HPDE6-E6E7 (cell line): ENCODE results near the gene CTBP2.

Source experiments
- DNase-seq: peaks from one replicate; pipeline ENCODE4 v3.0.0; 2011; ENCODE audit warnings: missing footprints; ENCODE audit errors: extremely low spot score

Gene CTBP2

GRCh38 chr10:125144693-125145623 is 15.4 kb downstream of the CTBP2 start:
- DNase-seq, result no peak

DNA sequence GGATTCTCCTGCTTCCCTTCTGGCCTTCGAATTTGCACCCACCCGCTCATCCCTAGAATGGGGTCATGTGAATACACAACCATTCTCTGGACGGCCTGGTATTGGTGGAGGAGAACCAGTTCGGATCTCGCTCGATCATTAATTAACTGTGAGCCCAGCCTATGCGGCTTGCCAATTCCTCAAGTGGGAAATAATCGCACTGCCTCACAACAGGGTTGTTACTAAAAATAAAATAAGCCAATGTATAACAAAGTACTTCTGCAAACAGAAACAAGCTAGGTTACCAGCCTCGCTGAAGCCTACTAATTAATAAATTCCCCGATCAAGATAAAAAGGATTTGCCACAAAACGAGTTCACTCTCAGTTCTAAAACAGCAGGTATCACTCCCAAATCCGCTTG is 16.2 kb downstream of the CTBP2 start:
- no peak for DNase-seq

- no peak for DNase-seq
Observed at GRCh38 chr10:125142946-125143345, 17.4 kb downstream of the CTBP2 start.

- DNase-seq, result no peak
Observed at GRCh38 chr10:125141860-125142484, 18.4 kb downstream of the CTBP2 start.

- no peak for DNase-seq
Observed at GRCh38 chr10:125141150-125141859, 19.1 kb downstream of the CTBP2 start.

- no peak for DNase-seq
Observed at GRCh38 chr10:125140151-125140550, 20.2 kb downstream of the CTBP2 start.

GRCh38 chr10:125137601-125138438 is 22.5 kb downstream of the CTBP2 start:
- no peak for DNase-seq

DNA sequence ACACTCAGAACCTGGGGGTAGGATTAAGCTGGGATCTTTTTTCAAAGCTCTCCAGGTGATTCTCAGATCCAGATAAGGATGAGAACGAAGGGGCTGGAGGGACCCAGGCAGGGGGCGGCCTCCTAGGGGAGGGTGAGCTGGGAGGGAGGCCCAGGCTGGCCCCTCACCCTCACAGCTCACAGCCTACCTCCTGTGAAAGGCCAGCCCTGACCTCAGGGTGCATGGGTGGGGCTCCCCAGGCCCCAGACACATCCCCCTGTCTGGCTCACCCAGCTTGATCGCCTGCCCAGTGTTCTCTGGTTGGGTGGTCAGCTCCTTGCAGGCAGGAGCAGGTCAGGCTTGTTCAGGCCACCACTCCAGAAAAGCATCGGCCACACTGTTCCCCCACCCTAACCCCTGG is 24.3 kb downstream of the CTBP2 start:
- no peak for DNase-seq

GRCh38 chr10:125135771-125136035 is 24.7 kb downstream of the CTBP2 start:
- DNase-seq, result no peak

DNA sequence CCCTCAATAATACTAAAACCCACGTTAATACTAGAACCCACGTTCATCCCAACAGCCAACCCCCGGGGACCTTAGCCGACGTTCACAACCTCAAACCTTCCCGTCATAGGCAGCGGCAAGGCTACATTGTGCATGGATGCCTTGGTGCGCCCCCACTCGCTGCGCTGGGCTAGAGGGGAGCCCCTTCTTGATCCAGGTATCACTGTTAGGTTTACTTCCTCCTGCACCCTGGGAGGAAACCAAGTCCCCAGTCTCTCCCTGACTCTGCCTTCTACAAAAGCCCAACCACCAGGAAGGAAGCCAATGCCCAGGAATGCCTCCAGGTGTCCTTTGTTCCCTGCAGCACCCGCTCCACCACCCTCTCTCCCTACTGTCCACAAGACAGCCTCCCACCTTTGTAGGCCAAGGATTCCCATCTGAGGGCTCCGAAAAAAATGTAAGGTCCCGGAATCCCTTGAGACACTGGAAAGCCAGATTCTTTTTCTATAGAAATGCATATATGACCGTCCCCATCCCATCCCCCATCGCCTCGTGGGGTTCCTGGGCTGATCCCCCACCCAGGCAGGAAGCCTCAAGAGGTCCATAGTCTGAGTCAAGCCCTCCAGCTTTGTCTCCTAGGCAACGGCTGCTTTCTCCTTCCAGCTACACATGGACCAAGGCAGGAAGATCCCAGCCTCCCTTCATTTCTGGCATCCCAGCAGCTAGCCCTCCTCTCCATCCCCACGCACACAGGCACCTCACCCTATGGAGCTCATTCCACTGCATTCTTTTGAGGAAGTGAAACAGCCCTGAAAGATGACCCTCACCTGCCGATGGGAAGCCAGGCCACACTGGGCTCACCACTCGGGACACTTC is 25.2 kb downstream of the CTBP2 start:
- DNase-seq, result no peak

- no peak for DNase-seq
Observed at GRCh38 chr10:125134483-125134848, 25.9 kb downstream of the CTBP2 start.

DNA sequence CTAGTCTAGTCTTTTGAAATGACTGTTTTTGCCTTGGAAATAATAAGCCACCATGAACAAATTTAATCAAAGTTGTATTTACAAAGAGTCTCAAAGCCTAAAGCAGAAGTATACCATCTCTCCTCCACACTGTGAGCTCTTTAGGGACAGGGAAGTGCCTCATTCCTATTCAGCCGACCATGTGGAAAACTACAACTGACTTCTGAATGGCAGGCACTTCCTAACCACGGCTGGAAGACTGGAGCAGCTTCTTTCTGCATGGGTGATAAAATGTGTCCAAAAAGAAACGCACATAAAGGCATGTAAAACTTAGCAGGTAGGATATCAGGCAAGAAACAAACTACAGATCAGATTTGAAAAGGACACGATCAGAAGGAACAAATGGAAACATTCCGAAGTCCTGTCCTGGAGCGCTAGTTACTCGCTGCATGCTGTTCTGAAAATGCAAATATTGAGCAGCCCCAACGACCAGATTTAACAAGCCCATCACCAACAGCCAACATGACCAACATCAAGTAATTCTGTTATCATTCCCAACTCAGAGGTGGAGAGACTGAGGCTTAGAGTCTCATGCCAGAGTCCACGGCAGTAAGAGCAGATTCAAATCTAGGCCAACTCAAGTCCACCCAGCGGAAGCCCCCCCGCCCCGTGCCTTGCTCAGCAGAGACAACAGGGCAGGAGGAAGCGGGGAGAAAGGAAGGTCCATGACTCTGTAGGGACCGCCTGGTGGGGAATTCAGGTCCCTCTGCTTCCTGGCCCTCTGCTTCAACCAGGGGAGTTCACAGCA is 26.5 kb downstream of the CTBP2 start:
- no peak for DNase-seq

- no peak for DNase-seq
Observed at GRCh38 chr10:125132344-125132743, 28.0 kb downstream of the CTBP2 start.

DNA sequence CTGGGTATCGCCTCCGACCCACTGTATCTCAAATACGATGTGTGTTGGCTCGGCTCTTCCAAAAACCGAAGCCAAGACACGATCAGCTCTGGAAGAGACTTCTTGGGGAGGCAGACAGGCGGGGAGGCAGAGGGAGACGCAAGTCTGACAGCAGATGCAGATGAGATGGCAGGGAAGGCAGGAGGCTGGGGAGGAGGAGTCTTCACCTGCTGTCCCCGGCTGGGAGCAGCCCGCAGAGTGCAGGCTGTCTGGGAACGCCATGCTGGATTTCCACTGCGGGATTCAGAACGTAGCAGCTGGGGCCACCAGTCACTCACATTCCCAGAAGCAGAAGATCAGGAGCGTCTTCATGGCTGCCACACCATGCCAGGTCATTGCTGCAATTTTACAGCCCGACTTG is 29.4 kb downstream of the CTBP2 start:
- DNase-seq, result no peak

DNA sequence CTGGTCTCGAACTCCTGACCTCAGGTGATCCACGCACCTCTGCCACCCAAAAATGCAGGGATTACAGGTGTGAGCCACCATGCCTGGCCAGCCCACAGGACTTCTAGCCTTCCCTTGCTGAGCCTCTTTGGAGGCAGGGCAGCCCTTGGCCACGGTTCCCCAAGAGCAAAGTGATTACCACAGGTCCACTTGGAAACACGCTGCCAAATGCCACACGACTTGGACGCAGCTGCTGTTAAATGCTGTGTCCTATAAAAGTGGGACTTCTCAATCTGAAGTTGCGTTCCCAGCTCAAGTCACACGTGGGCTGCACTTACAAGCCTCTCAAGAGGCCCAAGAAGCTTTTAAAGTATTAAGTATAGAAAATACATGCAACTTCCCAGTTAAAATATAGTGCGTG is 30.1 kb downstream of the CTBP2 start:
- no peak for DNase-seq

GRCh38 chr10:125129076-125129458 is 31.3 kb downstream of the CTBP2 start:
- DNase-seq, result no peak

- DNase-seq, result no peak
Observed at GRCh38 chr10:125128397-125129075, 31.8 kb downstream of the CTBP2 start.

DNA sequence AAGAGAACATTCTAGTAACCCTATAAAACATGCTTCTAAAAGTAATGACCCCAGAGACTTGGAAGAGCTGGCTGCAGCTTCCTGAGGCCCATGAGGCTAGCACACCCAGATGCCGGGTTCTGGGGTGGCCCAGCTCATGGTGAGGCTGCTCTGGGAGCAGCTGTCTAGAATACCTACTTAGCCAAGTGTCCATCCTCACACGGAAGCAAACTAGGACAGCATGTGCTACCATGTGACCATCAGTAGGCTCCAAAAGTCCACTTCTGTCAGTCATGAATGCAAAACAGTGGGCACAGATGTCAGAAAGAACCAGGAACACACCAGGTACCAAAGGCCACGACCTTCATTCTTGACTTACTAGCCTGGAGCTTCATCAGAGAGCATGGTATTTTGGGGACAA is 32.4 kb downstream of the CTBP2 start:
- DNase-seq, result no peak

DNA sequence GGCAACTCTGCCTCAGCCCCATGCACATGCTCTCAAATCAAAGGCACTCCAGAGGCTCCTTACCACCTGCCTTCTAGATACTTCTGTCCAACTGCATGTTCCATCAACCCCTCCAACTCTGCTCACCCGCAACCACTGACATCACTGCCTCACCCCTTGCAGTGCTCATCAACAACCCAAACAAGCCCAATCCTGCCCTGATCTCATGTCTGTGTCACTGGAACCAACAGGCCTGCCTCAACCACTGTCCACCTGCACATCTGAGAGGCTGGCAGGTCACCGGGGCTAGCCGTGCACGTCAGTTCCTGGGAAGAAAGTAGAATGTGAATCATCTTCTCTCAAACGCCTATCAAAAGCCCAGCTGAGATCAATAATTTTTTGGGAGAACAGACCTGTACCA is 33.3 kb downstream of the CTBP2 start:
- peak; percentile 45 for DNase-seq
